Superior temporal gyrus (tissue), 1 donor: ENCODE results near the gene DHH.
"Not testable (repeated sequence)": the region's sequence is repeated elsewhere in the genome, so short reads cannot be mapped to it uniquely, and the experiment has no call there.

Source experiments
- DNase-seq: peaks from one replicate; pipeline ENCODE4 v3.0.0-alpha.2; 2016; ENCODE audit errors: extremely low spot score

DHH gene

GRCh38 chr12:49094160-49094974 lies at the start of gene DHH:
TSS of gene DHH (minus strand) at chr12:49094801. CDS start at chr12:49094512, 289 bp downstream.
- no peak for DNase-seq

- no peak for DNase-seq
Measured at GRCh38 chr12:49144384-49144783, 49.8 kb upstream of the DHH start.

- no peak for DNase-seq
Measured at GRCh38 chr12:49138999-49139398, 44.4 kb upstream of the DHH start.

GRCh38 chr12:49138587-49138986 lies 44.0 kb upstream of the DHH start:
- DNase-seq = no peak

- no peak for DNase-seq
Measured at GRCh38 chr12:49137476-49137875, 42.9 kb upstream of the DHH start.

- DNase-seq = not testable (repeated sequence)
Measured at GRCh38 chr12:49136997-49137396, 42.4 kb upstream of the DHH start.

- no peak for DNase-seq
Measured at GRCh38 chr12:49133590-49133989, 39.0 kb upstream of the DHH start.

GRCh38 chr12:49133014-49133413 lies 38.4 kb upstream of the DHH start:
- DNase-seq = peak; percentile 64

- DNase-seq = no peak
Measured at GRCh38 chr12:49131894-49132461, 37.4 kb upstream of the DHH start.

GRCh38 chr12:49131051-49131893 lies 36.7 kb upstream of the DHH start, which contains the start of gene TUBA1B:
TSS of gene TUBA1B (minus strand) at chr12:49131395. CDS start at chr12:49131300, 95 bp downstream.
- peak; percentile 89 for DNase-seq

- peak; percentile 94 for DNase-seq
Measured at GRCh38 chr12:49130151-49131050, 35.8 kb upstream of the DHH start.

GRCh38 chr12:49129332-49130150 lies 34.9 kb upstream of the DHH start:
- no peak for DNase-seq

GRCh38 chr12:49127971-49128370 lies 33.4 kb upstream of the DHH start:
- not testable (repeated sequence) for DNase-seq

GRCh38 chr12:49126852-49127763 lies 32.5 kb upstream of the DHH start:
- DNase-seq = no peak

- peak; percentile 84 for DNase-seq
Measured at GRCh38 chr12:49121047-49121696, 26.6 kb upstream of the DHH start.

- DNase-seq = no peak
Measured at GRCh38 chr12:49111206-49111605, 16.6 kb upstream of the DHH start.

- DNase-seq = peak; percentile 99
Measured at GRCh38 chr12:49110464-49111155, 16.0 kb upstream of the DHH start, which contains the start of gene LMBR1L. TSS of gene LMBR1L (minus strand) at chr12:49110847. CDS start at chr12:49110555, 292 bp downstream.
